ENCODE results near the gene UBE2Z. TPM values are rescaled to one million over a fixed set of nuclear protein-coding genes. Genes with fewer than 3 reads are reported as not detected.

Gene UBE2Z
- total and polyA plus RNA-seq, 2 of the 13 experiments (the other 11 are each of a cell fraction or from before 2014, with no cell fraction given): 63.2 to 122 TPM

- TF ChIP-seq ZNF350 (CRISPR knock-in tag; IDR thresholded peaks at IDR 0.05; ENCODE audit: borderline replicate concordance, low read depth): 0 out of 2 replicates have a peak, but pooled peaks have one; percentile 9
- TF ChIP-seq YY1 (IDR thresholded peaks at IDR 0.05; ENCODE audit: insufficient read depth, insufficient replicate concordance, low read depth, low read length): peak; percentile 20
- TF ChIP-seq FOXP4 (CRISPR knock-in tag; IDR thresholded peaks at IDR 0.05): peak; percentile 41; the same call in 1 of the 2 replicates
- peak; percentile 65; the same call in 1 of the 2 replicates for TF ChIP-seq THYN1 (CRISPR knock-in tag; IDR thresholded peaks at IDR 0.05; ENCODE audit: borderline replicate concordance, low read depth)
- TF ChIP-seq NFE2 (CRISPR knock-in tag; IDR thresholded peaks at IDR 0.05): no peak
- TF ChIP-seq ATF7 (IDR thresholded peaks at IDR 0.05): no peak
- TF ChIP-seq ATF7 (CRISPR knock-in tag; IDR thresholded peaks at IDR 0.05): no peak
- TF ChIP-seq ZNF570 (CRISPR knock-in tag; IDR thresholded peaks at IDR 0.05; ENCODE audit: borderline replicate concordance): no peak
- peak; percentile 17; the same call in 1 of the 2 replicates for TF ChIP-seq MAX (IDR thresholded peaks at IDR 0.05)
- TF ChIP-seq FOXP1 (IDR thresholded peaks at IDR 0.05): no peak
- no peak for TF ChIP-seq FOXP1 (CRISPR knock-in tag; IDR thresholded peaks at IDR 0.05)
- no peak; the same call in 1 of the 2 replicates for TF ChIP-seq KDM5A (IDR thresholded peaks at IDR 0.05; ENCODE audit: borderline replicate concordance, low read length)
- TF ChIP-seq RBFOX2 (IDR thresholded peaks at IDR 0.05; ENCODE audit: low read depth, low read length): no peak
- 0 out of 2 replicates have a peak, but pooled peaks have one; percentile 21 for TF ChIP-seq MXD4 (CRISPR knock-in tag; IDR thresholded peaks at IDR 0.05)
- no peak for TF ChIP-seq ZFYVE20 (CRISPR knock-in tag; IDR thresholded peaks at IDR 0.05; ENCODE audit: borderline replicate concordance, low read depth)
- no peak for TF ChIP-seq ATF1 (CRISPR knock-in tag; IDR thresholded peaks at IDR 0.05)
- peak; percentile 49 for TF ChIP-seq PHF21A (CRISPR knock-in tag; IDR thresholded peaks at IDR 0.05)
- TF ChIP-seq ZFP82 (CRISPR knock-in tag; IDR thresholded peaks at IDR 0.05; ENCODE audit: borderline replicate concordance): no peak
- TF ChIP-seq MLLT10 (CRISPR knock-in tag; IDR thresholded peaks at IDR 0.05): no peak
- no peak for TF ChIP-seq SCMH1 (CRISPR knock-in tag; IDR thresholded peaks at IDR 0.05; ENCODE audit: borderline replicate concordance)
- TF ChIP-seq NKX3-1 (CRISPR knock-in tag; IDR thresholded peaks at IDR 0.05): peak; percentile 57; the same call in 1 of the 2 replicates
These were observed 52.8 kb downstream of the UBE2Z start (continued) for GRCh38 chr17:48960834-48961515.

Measured in HepG2 (cell line).